SH-SY5Y (cell line): ENCODE results near the gene XG.
"Not testable (repeated sequence)": the region's sequence is repeated elsewhere in the genome, so short reads cannot be mapped to it uniquely, and the experiment has no call there.

Experiments
- GATA2 ChIP-seq: IDR thresholded peaks from 2 replicates; pipeline ENCODE4 v1.6.1; 2011; ENCODE audit warnings: mild to moderate bottlenecking, low read depth, low read length
- GATA3 ChIP-seq: IDR thresholded peaks from 2 replicates; pipeline ENCODE4 v1.6.1; 2011; ENCODE audit warnings: low read depth, mild to moderate bottlenecking, low read length, moderate library complexity

XG gene, protein sequence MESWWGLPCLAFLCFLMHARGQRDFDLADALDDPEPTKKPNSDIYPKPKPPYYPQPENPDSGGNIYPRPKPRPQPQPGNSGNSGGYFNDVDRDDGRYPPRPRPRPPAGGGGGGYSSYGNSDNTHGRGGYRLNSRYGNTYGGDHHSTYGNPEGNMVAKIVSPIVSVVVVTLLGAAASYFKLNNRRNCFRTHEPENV

DNA sequence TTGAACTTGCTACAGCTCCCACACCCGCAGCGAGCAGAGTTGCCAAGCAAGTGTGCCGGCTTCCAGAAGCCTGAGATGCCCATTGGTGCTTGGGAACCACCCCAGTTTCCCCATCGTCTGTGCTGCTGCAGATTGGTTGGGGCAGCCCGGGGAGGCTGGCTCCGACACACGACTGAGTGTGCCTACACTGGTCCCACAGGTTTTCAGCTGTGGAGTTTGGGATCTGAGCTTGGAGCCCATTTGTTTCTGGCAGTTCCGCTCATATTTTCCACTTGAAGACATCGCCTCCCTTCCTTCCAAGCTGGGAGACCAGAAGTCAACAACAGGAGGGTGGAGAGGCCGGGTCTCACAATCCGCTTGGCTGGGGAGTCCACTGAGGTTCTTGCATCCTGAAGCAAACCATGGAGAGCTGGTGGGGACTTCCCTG is at the start of gene XG:
Gene XG, plus strand, starts transcription at position 167 of the 427 bp plus-strand sequence. Its CDS starts 235 bp downstream, at position 402.
- not testable (repeated sequence) for TF ChIP-seq GATA2, GATA3

DNA sequence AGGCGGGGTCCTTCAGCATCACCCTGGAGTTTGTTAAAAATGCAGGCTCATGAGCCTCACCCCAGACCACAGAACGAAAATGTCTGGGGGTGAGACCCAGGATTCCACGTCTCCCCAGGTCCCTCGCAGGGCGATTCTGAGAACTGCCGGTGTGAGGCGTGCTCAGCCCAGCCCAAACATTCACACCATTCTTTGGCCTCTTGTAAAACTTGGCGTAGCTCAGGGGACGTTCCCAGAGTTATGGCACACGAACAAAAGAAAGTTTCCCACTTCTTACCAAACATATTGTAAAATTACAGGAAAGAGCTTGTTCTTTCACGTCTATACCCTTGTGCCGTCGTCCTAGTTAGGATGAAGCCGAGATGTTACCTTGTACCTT is 47.9 kb upstream of the XG start:
- TF ChIP-seq GATA3 (no peak), GATA2 (no peak)

DNA sequence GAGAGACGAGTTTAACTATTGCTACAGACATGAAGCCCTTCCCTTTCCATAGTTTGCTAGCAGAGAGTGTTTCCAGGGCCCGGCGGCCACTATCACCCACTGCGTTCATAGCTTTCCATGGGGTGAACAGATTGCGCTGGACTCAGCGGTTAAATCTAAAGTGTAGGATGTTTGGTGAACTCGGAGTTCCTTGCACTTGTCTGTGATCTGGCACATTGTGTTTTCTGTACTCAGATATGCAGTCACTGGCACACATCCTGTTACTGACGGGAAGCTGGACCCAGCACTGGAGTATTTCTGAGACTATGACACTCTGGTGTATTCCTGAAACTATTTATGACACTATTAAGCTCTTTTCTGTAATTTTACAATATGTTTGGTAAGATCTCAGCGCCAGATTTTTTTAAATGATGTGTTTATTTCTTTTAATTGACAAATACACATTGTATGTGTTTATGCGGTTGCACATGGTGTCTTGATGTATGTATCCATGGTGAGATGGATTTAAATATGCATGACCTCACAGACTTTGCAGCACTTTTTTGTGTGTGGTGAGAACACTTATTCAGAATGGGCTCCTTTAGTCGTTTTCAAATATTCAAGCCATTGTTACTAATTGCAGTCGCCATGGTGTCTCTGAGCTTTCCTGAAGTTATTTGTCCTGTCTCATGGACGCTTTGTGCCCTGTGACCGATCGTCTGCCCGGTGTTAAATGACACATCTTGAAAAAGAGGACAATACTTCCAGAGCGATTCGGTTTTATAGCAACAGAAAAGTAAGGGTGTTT is 46.6 kb upstream of the XG start:
- TF ChIP-seq GATA2, result no peak
- TF ChIP-seq GATA3, result no peak

DNA sequence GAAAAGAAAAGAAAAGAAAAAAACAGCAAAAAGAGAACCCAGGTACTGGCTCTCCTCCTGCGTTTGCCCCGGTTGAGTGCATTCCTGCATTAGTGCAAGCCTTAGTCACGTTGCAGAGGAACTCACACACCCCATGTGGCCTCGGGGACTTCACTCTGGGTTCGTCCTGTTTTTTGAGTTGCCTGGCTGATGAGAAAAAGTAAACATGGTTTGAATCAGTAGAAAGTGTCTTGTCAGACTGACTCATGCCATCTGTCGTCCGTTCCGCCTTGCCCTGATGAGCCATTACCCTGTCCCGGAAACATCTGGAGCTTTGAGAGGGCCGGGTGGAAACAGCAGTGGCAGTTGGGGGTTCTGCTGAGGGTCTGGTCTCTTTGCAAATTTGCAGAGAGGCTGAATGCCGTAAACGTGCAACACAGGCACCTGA is 44.5 kb upstream of the XG start:
- no peak for TF ChIP-seq GATA3
- no peak for TF ChIP-seq GATA2

DNA sequence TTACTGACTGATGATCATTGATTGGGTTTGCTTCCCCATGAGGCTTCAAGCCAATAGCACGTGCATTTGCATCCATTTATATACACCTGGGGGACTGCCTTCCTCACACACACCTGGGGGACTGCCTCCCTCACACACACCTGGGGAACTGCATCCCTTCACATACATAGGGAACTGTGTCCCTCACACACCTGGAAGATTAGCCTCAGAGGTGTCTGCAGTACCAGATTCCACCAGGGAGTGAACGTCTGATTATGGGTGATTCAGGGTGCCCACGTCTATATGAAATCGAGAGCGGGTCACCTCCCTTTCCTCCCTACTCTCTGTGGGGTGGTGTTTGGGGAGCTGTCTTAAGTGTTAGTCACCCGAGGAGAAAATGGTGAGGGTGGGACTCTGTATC is 43.8 kb upstream of the XG start:
- TF ChIP-seq GATA3 (no peak), GATA2 (no peak)

DNA sequence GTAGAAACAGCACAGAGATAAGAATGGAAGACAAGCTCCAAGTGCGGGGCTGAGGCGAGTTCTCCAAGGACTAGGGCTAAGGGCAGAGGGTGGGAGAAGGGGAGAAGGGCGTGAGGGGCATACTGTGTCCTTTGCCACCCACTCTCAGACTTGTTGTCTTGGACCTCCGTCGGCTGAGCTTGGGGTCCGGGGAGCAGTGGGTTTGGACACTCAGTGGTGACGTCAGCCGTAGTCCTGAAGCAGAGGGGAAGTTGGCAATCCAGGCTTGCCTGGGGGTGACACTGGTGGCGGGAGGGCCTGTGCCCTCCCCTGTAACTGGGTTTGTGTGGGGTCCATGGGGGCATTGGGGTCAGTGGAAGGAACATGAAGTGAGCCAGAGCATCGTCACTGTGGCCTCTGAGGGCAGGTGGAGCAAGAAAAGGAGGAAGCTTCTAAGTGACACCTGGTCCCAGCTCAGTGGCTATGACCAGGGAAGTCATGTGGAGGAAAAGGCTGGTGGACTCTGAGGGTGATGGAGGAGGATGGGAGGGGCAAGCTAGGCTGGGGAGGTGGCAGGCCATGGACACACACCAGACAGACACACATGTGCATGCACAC is 43.1 kb upstream of the XG start:
- TF ChIP-seq GATA2 (no peak), GATA3 (no peak)

DNA sequence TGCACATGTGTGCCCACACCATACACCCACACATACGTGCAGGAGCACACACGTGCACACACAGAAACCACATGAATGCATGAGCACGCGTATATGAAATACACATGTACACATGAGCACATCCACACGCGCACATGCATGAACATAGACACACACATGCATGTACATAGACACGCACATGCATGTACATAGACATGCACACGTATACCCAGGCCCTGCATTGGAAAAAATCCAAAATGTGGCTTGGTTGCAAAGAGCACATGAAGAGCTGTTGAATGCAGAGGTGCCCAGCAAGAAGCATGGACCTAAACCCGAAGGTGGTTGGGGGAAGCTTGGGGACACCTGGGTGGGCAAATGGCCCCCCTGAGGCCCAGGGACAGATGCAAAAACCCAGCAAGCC is 42.3 kb upstream of the XG start:
- no peak for TF ChIP-seq GATA2
- no peak for TF ChIP-seq GATA3

DNA sequence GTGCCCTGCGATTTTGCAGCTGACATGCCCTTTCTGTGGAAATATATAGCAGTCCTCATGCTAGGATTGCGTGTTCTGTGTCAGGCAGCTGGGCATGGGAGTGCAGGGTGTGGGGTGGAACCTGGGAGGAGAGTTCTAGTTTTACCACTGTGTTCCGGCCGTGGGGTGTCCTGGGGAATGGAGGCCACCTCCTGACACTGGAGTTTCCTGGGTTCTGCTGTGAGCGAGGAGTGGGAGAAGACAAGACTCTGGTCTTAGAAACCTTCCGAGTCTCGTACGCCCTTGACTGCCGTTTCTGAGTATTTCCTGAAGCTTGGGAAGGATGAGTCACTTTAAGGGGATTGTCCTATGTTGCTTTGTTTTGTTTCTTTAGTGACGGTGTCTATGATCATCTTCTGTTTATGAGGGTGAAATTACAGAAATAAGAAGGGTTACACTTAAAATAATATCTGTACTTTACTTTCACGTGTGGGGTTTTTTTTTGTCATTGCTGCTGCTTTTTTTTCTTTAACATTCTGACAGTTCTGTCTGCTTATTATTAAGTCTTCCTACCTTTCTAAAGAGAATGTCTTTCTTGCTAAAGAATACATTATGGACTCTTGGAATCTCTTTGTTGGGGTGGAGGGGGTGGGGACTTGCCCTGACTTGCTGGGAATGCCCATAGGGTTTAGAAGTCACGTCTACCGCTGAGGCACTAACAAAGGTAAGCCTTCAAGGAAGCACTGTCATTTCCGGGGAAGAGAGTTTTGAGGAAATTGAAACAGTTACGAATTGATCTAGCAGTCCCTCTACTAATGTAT is 41.6 kb upstream of the XG start:
- TF ChIP-seq GATA3 (no peak), GATA2 (no peak)

DNA sequence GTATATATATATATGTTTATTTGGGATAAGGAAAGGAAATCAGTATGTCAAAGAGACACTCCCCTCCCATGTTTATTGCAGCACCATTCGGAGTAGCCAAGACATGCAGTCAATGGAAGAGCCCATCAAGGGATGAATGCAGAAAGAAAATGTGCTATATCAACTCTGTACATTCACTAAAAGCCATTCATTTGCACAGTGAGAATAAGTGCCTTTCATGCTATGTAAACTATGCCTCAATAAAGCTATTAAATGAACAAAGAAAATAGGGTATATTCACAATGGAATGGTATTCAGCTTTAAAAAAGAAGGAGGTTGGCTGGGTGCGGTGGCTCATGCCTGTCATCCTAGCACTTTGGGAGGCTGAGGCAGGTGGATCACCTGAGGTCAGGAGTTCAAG is 40.4 kb upstream of the XG start:
- TF ChIP-seq GATA2 (no peak), GATA3 (no peak)

DNA sequence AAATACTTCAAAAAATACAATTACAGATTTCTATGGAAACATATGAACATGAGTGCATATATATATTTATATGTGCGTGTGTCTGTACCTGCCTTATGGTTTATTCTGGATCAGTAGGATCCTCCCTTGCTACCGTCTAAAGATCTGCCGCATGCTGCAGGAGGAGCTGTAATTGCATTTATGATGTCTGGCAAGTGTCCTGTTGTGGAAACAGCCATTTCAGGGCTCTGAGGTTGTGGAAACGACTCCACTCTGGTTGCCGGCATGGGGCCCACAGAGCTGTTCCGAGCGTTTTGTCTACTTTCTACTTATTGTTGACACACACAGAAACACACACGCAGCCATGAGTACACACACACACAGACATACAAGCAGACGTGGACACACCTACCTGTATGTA is 39.4 kb upstream of the XG start:
- no peak for TF ChIP-seq GATA2
- TF ChIP-seq GATA3, result no peak

DNA sequence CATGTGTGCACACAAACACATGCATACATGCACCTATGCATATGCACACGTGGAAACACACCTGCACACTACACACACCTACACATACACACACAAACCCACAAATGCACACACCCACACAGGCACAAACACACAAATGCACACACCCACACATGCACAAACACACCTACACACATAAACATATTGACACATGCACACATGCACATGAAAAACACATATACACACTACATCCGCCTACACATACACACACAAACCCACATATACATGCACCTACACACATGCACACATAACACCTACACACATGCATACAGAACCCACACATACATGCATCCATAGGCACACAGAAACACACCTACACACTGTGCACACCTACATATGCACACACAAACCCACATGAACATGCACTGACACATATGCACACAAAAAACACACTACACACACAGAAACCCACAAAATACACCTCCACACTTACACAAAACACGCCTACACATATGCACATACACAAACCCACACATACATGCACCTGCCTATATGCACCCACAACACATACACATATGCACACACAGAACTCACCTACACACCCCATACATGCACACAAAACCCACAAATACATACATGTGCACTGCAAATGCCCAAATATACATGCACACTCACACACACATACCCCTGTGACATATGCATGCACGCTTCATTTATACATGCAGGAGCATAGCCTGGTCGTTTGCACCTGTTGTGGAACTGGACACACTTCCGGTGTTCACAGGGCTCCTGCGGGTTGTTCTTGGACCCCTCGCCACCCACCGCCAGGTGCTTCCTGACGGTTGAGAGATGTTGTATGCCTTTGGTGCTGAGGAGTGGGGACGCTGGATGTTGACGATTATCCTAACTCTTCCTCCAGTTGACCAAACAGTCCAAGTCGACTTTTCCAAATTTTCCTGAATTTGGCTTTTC is 38.7 kb upstream of the XG start:
- TF ChIP-seq GATA3 (no peak), GATA2 (no peak)

DNA sequence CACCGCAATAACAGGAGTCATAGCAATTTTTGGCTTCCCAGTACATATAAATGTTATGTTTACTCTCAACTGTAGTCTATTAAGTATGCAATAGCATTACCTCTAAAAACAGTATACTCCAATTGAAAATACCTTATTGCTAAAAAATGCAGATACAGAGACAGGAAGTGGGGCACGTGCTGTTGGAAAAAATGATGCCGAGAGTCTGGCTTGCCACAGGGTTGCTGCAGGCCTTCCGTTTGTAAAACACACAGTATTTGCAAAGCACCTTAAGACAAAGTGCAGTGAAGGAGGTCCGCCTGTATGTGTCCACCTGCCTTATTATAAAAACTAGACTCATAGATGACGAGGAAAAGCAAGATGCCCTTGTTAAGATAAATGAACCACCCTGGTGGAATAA is 37.3 kb upstream of the XG start:
- no peak for TF ChIP-seq GATA3
- TF ChIP-seq GATA2, result no peak

DNA sequence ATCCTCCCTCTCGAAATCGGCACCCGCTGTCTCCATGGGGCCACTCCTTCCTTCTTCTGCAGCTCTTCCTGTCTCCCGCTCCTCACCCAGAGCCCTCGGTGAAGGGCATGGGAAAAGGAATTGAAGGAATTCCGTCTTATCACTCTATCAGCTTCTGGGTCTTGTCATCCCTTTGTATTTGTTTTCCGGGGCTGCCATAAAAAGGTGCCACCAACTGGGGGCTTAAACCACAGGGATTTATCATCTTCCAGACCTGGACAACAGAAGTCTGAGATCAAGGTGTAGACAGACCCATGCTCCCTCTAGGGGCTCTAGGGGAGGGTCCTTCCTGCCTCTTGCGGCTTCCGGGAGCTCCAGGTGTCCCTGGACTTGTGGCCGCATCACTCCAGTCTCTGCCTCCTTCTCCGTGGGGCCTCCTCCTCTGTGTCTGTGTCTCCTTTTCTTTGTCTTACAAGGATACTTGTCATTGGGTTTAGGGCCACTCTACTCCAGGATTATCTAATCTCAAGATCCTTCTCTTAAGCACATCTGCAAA is 36.7 kb upstream of the XG start:
- TF ChIP-seq GATA2 (no peak), GATA3 (no peak)

DNA sequence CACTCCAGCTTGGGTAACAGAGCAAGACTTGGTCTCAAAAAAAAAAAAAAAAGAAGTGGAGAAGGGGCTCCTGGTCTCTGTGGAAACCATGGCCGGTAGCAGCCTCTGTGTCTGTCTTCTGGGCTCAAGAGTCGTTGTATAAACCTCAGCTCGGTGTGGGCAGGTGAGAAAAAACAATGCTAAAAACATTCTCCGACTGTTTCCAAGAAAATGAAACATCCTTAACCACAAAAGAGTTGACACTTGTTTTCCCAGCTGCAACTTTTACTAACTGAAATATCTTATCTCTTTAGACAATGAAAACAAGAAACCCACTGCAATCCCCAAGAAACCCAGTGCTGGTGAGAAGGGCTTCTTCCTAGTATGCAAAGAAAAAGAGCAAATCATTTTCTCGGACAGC is 34.5 kb upstream of the XG start:
- TF ChIP-seq GATA3, result no peak
